ENCODE measurements around the gene GIMD1. TPM values are rescaled to one million over a fixed set of nuclear protein-coding genes. Genes with fewer than 3 reads are reported as not detected.

The GIMD1 gene
- total RNA-seq, 1 experiment from 2014 or later = not detected

DNA sequence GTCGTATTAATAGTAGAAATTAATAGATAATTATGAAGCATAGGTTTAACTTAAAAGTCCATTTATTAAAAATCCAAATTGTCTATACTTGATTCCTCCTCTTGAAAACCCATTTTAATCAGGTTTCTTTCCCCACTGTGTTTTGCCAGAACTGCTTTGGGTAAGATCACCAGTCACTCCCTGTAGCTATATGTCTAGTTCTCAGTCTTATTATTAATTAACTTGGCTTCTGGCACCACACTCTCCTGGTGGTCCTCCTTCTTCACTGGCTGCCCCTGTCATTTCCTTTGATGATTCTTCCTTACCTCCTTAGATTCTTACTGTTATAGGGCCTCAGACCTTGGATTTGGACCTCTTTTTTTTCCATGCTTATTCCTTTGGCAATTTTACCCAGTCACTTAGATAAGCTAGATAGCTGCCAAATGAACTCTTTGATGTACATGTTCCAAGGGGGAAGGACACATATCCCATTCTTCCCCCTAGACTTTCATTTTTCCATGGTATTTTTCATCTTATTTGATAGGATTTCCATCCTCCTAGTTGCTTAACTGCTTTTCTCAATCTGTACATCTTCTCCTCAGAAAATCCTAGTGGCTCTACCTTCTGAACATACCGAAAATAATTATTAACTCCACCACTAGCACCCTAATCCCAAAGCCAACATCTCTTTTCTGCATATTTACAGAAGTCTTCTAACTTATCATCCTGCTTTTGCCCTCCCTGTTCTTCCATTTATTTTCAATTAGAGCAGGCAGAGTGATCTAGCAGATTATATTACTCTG is 24.5 kb downstream of the GIMD1 start:
- no TSS peak for BruUV-seq (replicated peaks)
- no peaks in the 10 kb centered on the region; the same call in 1 of the 2 replicates for H3K36me3 ChIP-seq (ENCODE audit: control insufficient read depth, insufficient read depth, low read length)
- no peaks in the 10 kb centered on the region for H3K4me1 ChIP-seq (ENCODE audit: control insufficient read depth, insufficient read depth, low read length)
- POLR2A ChIA-PET = no interaction called here
- CTCF ChIA-PET = no interaction called here
- H3K9me3 ChIP-seq (ENCODE audit: control insufficient read depth, insufficient read depth, low read depth, low read length) = no peaks in the 10 kb centered on the region
- no peak overlapping the region for H3K27ac ChIP-seq (ENCODE audit: low read length)
- ATAC-seq = no peak
- DNase-seq (ENCODE audit: low read depth, low spot score) = no peak
- in situ Hi-C loops (cut with HindIII; ENCODE audit: low pct_unique_long_range_greater_than_20kb, low sequenced_read_pairs) = no loop called here
- TF ChIP-seq, protein P1, sequence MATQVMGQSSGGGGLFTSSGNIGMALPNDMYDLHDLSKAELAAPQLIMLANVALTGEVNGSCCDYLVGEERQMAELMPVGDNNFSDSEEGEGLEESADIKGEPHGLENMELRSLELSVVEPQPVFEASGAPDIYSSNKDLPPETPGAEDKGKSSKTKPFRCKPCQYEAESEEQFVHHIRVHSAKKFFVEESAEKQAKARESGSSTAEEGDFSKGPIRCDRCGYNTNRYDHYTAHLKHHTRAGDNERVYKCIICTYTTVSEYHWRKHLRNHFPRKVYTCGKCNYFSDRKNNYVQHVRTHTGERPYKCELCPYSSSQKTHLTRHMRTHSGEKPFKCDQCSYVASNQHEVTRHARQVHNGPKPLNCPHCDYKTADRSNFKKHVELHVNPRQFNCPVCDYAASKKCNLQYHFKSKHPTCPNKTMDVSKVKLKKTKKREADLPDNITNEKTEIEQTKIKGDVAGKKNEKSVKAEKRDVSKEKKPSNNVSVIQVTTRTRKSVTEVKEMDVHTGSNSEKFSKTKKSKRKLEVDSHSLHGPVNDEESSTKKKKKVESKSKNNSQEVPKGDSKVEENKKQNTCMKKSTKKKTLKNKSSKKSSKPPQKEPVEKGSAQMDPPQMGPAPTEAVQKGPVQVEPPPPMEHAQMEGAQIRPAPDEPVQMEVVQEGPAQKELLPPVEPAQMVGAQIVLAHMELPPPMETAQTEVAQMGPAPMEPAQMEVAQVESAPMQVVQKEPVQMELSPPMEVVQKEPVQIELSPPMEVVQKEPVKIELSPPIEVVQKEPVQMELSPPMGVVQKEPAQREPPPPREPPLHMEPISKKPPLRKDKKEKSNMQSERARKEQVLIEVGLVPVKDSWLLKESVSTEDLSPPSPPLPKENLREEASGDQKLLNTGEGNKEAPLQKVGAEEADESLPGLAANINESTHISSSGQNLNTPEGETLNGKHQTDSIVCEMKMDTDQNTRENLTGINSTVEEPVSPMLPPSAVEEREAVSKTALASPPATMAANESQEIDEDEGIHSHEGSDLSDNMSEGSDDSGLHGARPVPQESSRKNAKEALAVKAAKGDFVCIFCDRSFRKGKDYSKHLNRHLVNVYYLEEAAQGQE (IDR thresholded peaks at IDR 0.05; ENCODE audit: insufficient read depth in 1 of 2, low read depth in 2 of 2, low read length in 1 of 2) = no peak
- TF ChIP-seq POLR2AphosphoS5 (IDR thresholded peaks at IDR 0.05; ENCODE audit: low read depth, low read length) = no peak
- TF ChIP-seq SIN3A (IDR thresholded peaks at IDR 0.05; ENCODE audit: borderline replicate concordance, insufficient read depth, low read depth, low read length) = no peak
- TF ChIP-seq, protein P2, sequence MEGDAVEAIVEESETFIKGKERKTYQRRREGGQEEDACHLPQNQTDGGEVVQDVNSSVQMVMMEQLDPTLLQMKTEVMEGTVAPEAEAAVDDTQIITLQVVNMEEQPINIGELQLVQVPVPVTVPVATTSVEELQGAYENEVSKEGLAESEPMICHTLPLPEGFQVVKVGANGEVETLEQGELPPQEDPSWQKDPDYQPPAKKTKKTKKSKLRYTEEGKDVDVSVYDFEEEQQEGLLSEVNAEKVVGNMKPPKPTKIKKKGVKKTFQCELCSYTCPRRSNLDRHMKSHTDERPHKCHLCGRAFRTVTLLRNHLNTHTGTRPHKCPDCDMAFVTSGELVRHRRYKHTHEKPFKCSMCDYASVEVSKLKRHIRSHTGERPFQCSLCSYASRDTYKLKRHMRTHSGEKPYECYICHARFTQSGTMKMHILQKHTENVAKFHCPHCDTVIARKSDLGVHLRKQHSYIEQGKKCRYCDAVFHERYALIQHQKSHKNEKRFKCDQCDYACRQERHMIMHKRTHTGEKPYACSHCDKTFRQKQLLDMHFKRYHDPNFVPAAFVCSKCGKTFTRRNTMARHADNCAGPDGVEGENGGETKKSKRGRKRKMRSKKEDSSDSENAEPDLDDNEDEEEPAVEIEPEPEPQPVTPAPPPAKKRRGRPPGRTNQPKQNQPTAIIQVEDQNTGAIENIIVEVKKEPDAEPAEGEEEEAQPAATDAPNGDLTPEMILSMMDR (IDR thresholded peaks at IDR 0.05) = no peak
- TF ChIP-seq TCF7L2 (IDR thresholded peaks at IDR 0.05; ENCODE audit: low read depth, low read length) = no peak
- H3K27me3 ChIP-seq (ENCODE audit: control insufficient read depth, insufficient read depth, low read length) = no peaks in the 10 kb centered on the region
- intact Hi-C loops (cut with micrococcal nuclease; ENCODE audit: unreplicated experiment) = no loop called here
- no peak overlapping the region for H3K4me3 ChIP-seq (ENCODE audit: low read depth in 2 of 2, low read length in 2 of 2)

DNA sequence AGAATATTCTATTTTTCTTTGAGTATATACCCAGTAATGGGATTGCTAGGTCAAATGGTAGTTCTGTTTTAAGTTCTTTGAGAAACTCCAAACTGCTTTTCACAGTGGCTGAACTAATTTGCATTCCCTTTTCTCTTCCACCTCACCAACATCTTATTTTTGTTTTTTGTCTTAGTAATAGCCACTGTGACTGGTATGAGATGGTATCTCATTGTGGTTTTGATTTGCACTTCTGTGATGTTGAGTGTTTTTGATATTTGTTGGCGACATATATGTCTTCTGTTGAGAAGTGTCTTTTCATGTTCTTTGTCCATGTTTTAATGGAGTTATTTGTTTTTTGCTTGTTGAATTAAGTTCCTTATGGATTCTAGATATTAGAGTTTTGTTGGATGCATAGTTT is 27.8 kb downstream of the GIMD1 start:
- Histone ChIP-seq H3K36me3 (ENCODE audit: control insufficient read depth, insufficient read depth, low read length) (no peaks in the 10 kb centered on the region; the same call in 1 of the 2 replicates), H3K9me3 (ENCODE audit: control insufficient read depth, insufficient read depth, low read depth, low read length) (no peaks in the 10 kb centered on the region), H3K27ac (ENCODE audit: low read length) (no peak overlapping the region), H3K4me1 (ENCODE audit: control insufficient read depth, insufficient read depth, low read length) (no peaks in the 10 kb centered on the region), H3K4me3 (ENCODE audit: low read depth in 2 of 2, low read length in 2 of 2) (no peak overlapping the region), H3K27me3 (ENCODE audit: control insufficient read depth, insufficient read depth, low read length) (no peaks in the 10 kb centered on the region)
- no peak for ATAC-seq
- no peak for DNase-seq (ENCODE audit: low read depth, low spot score)
- ChIA-PET POLR2A (no interaction called here), CTCF (no interaction called here)
- intact Hi-C loops (cut with micrococcal nuclease; ENCODE audit: unreplicated experiment) (no loop called here), in situ Hi-C loops (cut with HindIII; ENCODE audit: low pct_unique_long_range_greater_than_20kb, low sequenced_read_pairs) (no loop called here)
- TF ChIP-seq SIN3A (IDR thresholded peaks at IDR 0.05; ENCODE audit: borderline replicate concordance, insufficient read depth, low read depth, low read length) (no peak), POLR2AphosphoS5 (IDR thresholded peaks at IDR 0.05; ENCODE audit: low read depth, low read length) (no peak), TCF7L2 (IDR thresholded peaks at IDR 0.05; ENCODE audit: low read depth, low read length) (no peak)
- TF ChIP-seq, protein P2 (IDR thresholded peaks at IDR 0.05) = no peak
- TF ChIP-seq, protein P1 (IDR thresholded peaks at IDR 0.05; ENCODE audit: insufficient read depth in 1 of 2, low read depth in 2 of 2, low read length in 1 of 2) = no peak
- BruUV-seq (replicated peaks) = no TSS peak

Measured in Panc1 (cell line).